Subcutaneous adipose tissue (tissue), 4 donors: Measurements from ENCODE around the gene KDELR3. TPM values are rescaled to one million over a fixed set of nuclear protein-coding genes. Genes with fewer than 3 reads are reported as not detected.

Experiments
- total RNA-seq, 4 donors: library from RNA; depleted of rRNA; stranded (reverse); fragments of >200 nt; gene quantifications; one replicate each; pipeline ENCODE4 v1.1.0, GENCODE V29; 2016
- TF ChIP-seq, protein P1 (sequence below): fragments of 450-650 bp; IDR thresholded peaks from one replicate; pipeline ENCODE4 v1.5.1; 2016; ENCODE audit warnings: low read depth, mild to moderate bottlenecking, control low read depth, antibody characterized with exemption, moderate library complexity

The KDELR3 gene
- total RNA-seq, 4 donors from 2014 or later: 12.8 to 32.0 (median 20.1) TPM

DNA sequence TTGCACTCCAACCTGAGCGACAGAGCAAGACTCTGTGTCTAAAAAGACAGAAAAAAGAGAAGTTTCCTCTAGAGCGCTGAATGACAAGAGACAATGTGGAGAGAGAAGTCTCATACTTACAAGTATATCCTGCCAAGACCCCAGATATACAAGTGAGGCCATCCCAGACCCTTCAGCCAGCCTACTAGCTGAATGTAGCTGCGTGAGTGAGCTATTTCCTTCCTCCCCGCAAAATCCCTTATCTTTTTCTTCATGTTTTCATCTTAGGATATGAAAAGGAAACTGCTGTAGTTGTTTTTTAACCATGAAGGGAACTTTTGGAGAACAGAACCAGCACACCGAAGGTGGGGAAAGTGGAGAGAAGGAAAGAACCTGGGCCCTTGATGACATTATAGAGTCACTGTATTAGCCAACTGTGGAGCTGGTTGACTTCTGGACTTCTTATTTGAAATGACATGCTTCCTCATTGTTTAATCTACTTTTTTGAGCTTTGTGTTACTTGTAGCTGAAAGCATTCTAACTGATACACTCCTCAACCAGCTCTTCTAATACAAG, 42.6 kb downstream of the KDELR3 start:
- TF ChIP-seq, protein P1, sequence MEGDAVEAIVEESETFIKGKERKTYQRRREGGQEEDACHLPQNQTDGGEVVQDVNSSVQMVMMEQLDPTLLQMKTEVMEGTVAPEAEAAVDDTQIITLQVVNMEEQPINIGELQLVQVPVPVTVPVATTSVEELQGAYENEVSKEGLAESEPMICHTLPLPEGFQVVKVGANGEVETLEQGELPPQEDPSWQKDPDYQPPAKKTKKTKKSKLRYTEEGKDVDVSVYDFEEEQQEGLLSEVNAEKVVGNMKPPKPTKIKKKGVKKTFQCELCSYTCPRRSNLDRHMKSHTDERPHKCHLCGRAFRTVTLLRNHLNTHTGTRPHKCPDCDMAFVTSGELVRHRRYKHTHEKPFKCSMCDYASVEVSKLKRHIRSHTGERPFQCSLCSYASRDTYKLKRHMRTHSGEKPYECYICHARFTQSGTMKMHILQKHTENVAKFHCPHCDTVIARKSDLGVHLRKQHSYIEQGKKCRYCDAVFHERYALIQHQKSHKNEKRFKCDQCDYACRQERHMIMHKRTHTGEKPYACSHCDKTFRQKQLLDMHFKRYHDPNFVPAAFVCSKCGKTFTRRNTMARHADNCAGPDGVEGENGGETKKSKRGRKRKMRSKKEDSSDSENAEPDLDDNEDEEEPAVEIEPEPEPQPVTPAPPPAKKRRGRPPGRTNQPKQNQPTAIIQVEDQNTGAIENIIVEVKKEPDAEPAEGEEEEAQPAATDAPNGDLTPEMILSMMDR: no peak

DNA sequence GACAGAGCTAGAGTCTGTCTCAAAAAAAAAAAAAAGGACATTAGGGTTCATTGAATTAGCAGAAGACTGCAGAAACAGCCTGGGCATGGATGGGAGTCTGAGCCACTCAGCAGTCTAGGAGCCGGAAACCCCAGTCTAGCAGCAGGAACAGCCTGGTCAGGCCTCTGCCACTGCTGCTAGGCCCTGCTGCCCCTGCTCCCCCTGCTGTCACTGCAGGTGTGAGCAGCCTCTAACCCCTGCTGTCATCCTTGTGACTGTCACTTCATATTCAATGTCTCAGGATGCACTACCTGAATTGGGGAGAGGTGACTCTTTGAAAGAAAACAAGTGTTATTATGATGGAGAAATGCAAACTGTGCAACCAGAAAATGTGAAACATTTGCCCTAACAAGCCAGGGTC, 45.2 kb downstream of the KDELR3 start:
- TF ChIP-seq, protein P1: no peak

DNA sequence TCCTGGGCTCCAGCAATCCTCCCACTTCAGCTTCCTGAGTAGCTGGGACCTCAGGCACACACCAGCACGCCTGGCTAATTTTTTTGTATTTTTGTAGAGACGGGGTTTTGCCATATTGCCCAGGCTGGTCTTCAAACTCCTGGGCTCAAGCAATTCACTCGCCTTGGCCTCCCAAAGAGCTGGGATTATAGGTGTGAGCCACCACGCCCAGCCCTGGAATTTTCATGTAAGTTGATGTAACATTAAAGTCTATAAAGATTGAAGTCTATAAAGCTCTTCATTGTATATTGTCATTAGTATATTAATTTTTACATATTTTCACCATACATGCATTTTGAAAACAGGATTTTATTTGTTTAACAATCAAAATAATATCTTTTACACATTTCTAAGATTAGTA, 50.7 kb downstream of the KDELR3 start:
- TF ChIP-seq, protein P1: no peak

DNA sequence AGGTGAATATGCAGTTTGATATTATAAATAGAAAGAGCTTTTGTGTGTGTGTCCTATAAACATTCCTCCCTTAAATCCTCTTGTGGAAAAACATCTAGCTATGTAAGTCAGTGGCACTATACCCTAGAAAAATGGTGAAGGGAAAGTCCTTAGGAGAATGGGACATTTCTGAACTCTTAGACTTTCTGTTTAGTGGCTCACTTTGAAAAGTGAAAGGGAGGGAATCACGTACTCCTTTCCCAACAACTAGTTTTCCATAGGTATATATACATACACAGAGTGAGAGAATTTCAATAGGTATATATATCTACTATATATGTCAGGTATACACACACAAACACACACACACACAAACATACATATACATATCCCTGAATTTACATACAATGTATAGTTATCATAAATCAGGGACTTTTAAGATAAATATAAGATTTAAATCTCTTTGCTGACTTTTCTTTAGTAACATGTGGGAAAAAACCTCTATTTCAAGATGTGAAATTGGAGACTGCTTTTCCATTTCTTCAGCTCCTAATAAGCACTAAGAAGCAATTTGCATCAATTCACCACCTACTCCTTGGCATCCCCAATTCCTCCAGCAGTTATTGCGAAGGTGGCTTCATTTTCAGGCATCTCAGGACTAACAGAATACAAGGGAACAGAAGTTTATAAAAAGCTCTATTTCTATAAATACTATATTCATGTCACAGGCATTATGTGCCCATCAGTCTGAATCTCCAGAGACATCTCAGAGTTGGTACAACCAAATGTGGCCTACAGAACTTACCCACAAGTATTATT, 51.8 kb downstream of the KDELR3 start:
- TF ChIP-seq, protein P1: no peak

DNA sequence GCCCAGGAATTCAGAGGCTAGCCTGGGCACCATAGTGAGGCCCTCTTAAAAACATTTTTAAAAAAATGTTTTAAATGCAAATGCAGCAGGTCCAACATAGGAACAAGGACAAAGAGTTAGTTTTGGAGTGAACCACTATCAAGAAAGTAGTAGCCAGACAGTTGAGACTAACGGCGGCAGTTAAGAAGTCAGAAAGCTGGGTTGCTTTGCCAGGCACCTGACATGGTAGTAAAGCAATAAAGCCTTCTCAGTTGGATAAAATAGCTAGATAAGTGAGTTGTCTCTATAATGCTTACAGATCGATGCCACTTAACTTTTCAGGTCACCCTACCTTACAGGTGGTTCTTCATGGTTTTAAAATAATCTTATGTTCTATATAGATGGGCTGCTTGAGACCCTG, 55.1 kb downstream of the KDELR3 start:
- TF ChIP-seq, protein P1: no peak

DNA sequence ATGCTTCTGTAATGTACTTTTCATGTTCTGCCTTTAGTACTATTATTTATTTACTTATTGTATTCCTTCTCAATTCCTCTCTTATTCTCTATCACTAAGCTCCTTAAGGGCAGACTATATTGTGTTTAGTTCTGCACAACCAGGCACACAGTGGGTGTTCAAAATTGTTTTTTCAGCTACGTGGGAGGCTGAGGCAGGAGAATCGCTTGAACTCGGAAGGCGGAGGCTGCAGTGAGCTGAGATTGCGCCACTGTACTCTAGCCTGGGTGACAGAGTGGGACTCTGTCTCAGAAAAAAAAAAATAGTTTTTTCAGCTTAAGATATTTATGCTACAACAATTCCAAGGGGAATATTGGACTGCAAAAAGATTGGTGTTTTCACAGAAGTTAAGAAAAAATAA, 55.6 kb downstream of the KDELR3 start:
- TF ChIP-seq, protein P1: no peak

DNA sequence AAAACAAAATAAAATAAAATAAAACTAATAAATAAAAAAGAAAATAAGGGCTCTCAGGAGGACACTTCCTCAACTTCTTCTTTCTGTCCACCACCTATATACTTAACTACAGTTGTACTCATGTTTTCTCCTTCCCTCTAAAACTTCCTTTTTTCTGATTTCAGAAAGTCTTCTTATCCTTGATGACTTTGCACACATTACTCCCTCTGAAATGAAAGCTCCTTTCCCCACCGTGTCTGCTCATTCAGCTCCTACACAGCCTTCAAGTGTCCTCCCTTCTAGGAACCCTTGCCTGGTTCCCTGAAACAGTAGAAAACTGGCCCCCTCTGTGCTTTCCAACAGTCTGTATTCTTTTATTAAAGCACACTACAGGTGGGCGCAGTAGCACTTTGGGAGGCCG, 56.5 kb downstream of the KDELR3 start:
- TF ChIP-seq, protein P1: no peak
